PC-3 (cell line): ENCODE measurements around the gene TMEM108.

Source experiments
- EZH2 ChIP-seq: fragments of 300-600 bp; sonication (generic); IDR thresholded peaks from one replicate; pipeline ENCODE4 v1.6.1; 2017; ENCODE audit warnings: antibody characterized with exemption, mild to moderate bottlenecking, low read length; ENCODE audit not compliant: unreplicated experiment
- TF ChIP-seq, protein P1 (sequence below): fragments of 300-600 bp; sonication (generic); conservative IDR thresholded peaks from 2 replicates; pipeline ENCODE4 v1.5.1; 2017; ENCODE audit warnings: antibody characterized with exemption, low read depth, mild to moderate bottlenecking, low read length

DNA sequence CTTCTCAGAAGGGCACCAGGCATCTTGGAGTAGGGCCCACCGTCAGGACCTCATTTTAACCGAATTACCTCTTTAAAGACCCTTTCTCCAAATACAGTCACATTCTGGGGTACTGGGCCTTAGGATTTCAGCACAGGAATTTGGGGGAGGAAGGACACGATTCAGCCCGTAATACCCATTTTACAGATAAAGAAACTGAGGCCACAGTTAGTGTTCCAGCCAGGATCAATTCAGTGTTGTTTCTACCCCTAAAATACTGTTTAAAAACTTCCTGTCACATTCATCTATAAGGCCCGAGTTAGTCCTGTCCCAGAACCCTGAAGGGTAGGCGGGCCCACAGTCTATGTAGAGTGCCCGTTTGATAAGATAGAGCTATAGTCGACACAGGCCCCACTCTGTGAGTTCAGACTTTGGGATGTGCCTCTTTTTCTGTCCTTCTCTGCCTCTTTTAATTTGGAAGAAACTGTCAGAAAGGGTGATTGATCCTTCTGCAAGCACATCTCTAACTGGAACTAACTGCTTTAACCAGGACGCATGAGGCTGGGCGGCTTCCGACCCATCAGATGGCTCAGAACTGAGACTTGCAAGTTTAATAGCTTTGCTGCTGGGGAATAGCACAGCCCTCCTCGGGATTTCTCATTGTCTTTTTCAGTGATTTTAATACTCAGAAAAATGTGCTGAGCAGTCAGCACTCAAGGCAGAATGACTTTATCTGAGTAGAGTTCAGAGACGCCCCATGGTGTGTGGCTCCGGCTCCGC lies 381.1 kb downstream of the TMEM108 start:
- no peak for TF ChIP-seq EZH2
- TF ChIP-seq, protein P1, sequence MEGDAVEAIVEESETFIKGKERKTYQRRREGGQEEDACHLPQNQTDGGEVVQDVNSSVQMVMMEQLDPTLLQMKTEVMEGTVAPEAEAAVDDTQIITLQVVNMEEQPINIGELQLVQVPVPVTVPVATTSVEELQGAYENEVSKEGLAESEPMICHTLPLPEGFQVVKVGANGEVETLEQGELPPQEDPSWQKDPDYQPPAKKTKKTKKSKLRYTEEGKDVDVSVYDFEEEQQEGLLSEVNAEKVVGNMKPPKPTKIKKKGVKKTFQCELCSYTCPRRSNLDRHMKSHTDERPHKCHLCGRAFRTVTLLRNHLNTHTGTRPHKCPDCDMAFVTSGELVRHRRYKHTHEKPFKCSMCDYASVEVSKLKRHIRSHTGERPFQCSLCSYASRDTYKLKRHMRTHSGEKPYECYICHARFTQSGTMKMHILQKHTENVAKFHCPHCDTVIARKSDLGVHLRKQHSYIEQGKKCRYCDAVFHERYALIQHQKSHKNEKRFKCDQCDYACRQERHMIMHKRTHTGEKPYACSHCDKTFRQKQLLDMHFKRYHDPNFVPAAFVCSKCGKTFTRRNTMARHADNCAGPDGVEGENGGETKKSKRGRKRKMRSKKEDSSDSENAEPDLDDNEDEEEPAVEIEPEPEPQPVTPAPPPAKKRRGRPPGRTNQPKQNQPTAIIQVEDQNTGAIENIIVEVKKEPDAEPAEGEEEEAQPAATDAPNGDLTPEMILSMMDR: no peak
